NOMO-1 (cell line): ENCODE data around the gene CLDN6.

Experiments
- DNase-seq, 2 experiments: peaks; one replicate each; lab custom pipeline; 2025; ENCODE audit not compliant: unreplicated experiment in 2 of 2; lab: John Stamatoyannopoulos, UW

The CLDN6 gene

GRCh38 chr16:3015865-3016521 is 2.0 kb downstream of the CLDN6 start:
- no peak for DNase-seq

- no peak for DNase-seq
These were observed 3.0 kb downstream of the CLDN6 start for GRCh38 chr16:3014971-3015370.

GRCh38 chr16:3013998-3014690 is 3.8 kb downstream of the CLDN6 start:
- DNase-seq = no peak

GRCh38 chr16:3013491-3013951 is 4.5 kb downstream of the CLDN6 start:
- no peak for DNase-seq

- DNase-seq = no peak
These were observed 5.1 kb downstream of the CLDN6 start, which contains the start of gene CLDN9 for GRCh38 chr16:3012828-3013420. CLDN9 (plus strand) TSS chr16:3012923; CDS start chr16:3013363, 440 bp downstream.

- no peak for DNase-seq
These were observed 5.7 kb downstream of the CLDN6 start for GRCh38 chr16:3012246-3012645.

GRCh38 chr16:3010510-3010909 is 7.5 kb downstream of the CLDN6 start:
- DNase-seq = no peak

GRCh38 chr16:3009568-3010390 is 8.2 kb downstream of the CLDN6 start:
- DNase-seq = no peak

- DNase-seq = no peak
These were observed 9.3 kb downstream of the CLDN6 start for GRCh38 chr16:3008690-3009037.

GRCh38 chr16:3007957-3008689 is 9.9 kb downstream of the CLDN6 start:
- DNase-seq = peak; percentile 35 to 80

GRCh38 chr16:3007059-3007956 is 10.7 kb downstream of the CLDN6 start:
- peak; percentile 57 to 62 for DNase-seq

GRCh38 chr16:3004781-3005284 is 13.2 kb downstream of the CLDN6 start:
- DNase-seq = peak; percentile 25 to 26

GRCh38 chr16:3004319-3004718 is 13.7 kb downstream of the CLDN6 start:
- no peak for DNase-seq

- peak; percentile 99 for DNase-seq
These were observed 14.3 kb downstream of the CLDN6 start for GRCh38 chr16:3003582-3004270.

- no peak for DNase-seq
These were observed 16.7 kb downstream of the CLDN6 start for GRCh38 chr16:3001316-3001715.

GRCh38 chr16:3000540-3000939 is 17.4 kb downstream of the CLDN6 start:
- no peak for DNase-seq

GRCh38 chr16:2999929-3000328 is 18.1 kb downstream of the CLDN6 start:
- DNase-seq = no peak

- DNase-seq = no peak
These were observed 21.7 kb downstream of the CLDN6 start for GRCh38 chr16:2996298-2996697.
